ENCODE measurements around the gene TTC5.

The TTC5 gene

DNA sequence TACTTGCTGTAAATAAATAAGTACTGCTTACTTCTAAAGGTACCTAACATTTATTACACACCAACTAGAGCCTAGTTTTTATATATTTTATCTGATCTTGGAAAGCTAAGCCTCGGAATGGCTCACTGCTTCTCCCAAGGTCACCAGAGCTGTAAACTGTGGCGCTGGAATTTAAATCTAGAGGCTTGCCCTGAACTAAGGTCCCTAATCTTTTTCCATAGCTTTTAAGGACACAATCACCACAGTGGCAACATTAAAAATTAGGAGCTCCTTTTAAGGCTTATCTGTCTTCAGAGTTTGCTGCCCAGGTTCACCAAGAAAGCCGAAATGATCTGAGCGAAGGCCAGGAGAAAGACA lies 26.7 kb upstream of the TTC5 start:
- TF ChIP-seq, protein P1, sequence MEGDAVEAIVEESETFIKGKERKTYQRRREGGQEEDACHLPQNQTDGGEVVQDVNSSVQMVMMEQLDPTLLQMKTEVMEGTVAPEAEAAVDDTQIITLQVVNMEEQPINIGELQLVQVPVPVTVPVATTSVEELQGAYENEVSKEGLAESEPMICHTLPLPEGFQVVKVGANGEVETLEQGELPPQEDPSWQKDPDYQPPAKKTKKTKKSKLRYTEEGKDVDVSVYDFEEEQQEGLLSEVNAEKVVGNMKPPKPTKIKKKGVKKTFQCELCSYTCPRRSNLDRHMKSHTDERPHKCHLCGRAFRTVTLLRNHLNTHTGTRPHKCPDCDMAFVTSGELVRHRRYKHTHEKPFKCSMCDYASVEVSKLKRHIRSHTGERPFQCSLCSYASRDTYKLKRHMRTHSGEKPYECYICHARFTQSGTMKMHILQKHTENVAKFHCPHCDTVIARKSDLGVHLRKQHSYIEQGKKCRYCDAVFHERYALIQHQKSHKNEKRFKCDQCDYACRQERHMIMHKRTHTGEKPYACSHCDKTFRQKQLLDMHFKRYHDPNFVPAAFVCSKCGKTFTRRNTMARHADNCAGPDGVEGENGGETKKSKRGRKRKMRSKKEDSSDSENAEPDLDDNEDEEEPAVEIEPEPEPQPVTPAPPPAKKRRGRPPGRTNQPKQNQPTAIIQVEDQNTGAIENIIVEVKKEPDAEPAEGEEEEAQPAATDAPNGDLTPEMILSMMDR (IDR thresholded peaks at IDR 0.05; ENCODE audit: control insufficient read depth, insufficient read depth, low read depth, low read length, missing control alignments) = no peak
- H3K4me3 ChIP-seq (ENCODE audit: control insufficient read depth, low read depth, low read length) = peak overlapping the region; percentile 67
- no peak for DNase-seq (ENCODE audit: low read depth)

DNA sequence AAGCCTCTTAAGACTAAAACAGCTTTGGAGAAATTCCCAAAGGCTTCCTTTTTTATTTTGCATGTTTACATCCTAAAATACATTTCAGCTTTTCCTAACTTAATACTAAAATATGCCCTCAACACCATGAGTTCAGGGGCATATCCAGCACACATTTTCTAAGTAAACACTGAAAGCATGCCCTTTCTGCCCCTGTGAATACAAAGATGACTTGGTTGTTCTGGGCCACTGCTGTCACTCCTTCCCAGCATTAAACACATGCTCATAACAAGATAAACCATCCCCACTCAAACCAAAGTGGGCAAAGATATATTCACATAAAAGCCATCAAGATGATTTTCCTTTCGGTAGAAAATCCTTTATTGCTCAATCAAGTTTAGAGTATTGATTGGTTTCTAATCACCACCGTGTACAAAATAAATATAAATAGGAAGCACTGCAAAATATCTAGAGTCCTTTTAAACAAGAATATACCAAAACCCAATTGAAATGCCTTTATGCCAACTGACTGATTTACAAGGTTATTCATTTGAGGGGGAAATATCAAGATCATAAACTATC lies 25.4 kb upstream of the TTC5 start:
- TF ChIP-seq, protein P1 (IDR thresholded peaks at IDR 0.05; ENCODE audit: control insufficient read depth, insufficient read depth, low read depth, low read length, missing control alignments) = no peak
- no peak for DNase-seq (ENCODE audit: low read depth)
- H3K4me3 ChIP-seq (ENCODE audit: control insufficient read depth, low read depth, low read length) = no peak overlapping the region

DNA sequence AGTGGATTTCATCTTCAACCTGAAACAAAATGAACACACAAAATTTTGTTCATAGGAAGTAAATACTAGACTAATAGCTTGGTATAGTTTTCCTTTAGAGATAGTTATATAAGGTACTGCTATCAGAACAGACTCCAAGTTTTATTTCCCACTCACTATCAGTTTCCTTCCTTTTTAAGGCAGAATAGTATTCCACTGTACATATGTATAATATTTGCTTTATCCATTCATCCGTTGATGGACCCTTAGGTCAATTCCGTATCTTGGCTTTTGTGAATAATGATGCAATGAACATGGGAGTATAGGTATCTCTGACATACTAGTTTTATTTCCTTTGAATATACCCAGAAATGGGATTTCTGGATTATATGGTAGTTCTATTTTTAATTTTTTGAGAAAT lies 23.6 kb upstream of the TTC5 start:
- TF ChIP-seq, protein P1 (IDR thresholded peaks at IDR 0.05; ENCODE audit: control insufficient read depth, insufficient read depth, low read depth, low read length, missing control alignments) = no peak
- no peak overlapping the region for H3K4me3 ChIP-seq (ENCODE audit: control insufficient read depth, low read depth, low read length)
- no peak for DNase-seq (ENCODE audit: low read depth)

DNA sequence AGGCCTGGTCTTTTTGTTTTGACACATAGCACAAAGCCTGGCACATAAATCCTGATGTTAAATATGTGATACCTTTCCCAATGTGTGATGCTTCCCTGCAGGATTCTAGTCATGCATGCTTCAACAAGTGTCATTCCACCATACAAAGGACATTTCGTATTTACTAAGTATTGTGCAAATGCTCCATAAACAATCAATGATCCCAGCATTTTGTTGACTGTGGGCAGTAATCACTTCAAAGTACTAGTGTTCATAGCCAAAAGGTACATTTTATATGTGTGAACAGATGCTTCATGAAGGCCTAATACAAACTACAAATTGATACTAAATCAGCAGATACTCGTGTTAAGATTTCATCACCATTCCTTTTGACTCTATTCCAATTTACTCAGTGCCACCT lies 23.0 kb upstream of the TTC5 start:
- H3K4me3 ChIP-seq (ENCODE audit: control insufficient read depth, low read depth, low read length) = no peak overlapping the region
- TF ChIP-seq, protein P1 (IDR thresholded peaks at IDR 0.05; ENCODE audit: control insufficient read depth, insufficient read depth, low read depth, low read length, missing control alignments) = no peak
- DNase-seq (ENCODE audit: low read depth) = no peak

DNA sequence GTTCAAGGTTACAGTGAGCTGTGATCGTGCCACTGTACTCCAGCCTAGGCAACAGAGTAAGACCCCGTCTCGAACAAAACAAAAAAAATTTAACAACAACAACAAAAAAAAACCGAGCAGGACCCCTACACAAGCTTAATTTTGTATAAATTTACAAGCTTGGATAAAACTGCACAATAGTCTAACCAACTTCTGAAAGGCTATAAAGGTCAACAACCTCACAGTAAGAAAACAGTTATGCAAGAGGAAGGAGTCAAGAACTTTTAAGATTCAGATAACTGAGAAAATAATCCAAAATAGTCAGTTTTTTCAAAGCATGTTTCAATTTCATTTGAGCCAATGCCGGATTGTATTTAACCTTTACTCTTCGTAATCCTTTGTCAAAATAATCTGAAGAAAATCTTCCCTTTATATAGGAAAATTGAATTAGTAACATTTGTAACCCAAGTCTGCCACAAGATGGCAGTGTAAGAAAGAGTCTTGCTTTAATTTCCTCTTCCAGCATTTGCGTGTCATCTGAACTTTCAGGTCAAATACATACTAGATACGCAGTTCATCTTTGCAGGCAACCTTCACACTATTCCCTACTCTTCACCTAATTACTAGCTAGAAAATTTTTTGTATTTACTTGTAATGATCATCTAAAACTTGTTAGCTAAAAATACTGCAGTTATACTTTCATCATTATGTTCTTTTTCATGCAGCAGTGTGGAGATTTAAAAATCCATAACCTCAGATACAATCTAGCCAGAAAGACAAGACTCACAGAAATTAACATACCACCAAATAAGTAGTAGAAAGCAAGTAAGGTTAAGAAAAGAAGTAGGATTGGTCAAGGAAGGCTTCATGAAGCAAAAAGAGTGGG lies 21.5 kb upstream of the TTC5 start:
- TF ChIP-seq, protein P1 (IDR thresholded peaks at IDR 0.05; ENCODE audit: control insufficient read depth, insufficient read depth, low read depth, low read length, missing control alignments) = peak; percentile 60
- no peak overlapping the region for H3K4me3 ChIP-seq (ENCODE audit: control insufficient read depth, low read depth, low read length)
- peak; percentile 33 for DNase-seq (ENCODE audit: low read depth)

DNA sequence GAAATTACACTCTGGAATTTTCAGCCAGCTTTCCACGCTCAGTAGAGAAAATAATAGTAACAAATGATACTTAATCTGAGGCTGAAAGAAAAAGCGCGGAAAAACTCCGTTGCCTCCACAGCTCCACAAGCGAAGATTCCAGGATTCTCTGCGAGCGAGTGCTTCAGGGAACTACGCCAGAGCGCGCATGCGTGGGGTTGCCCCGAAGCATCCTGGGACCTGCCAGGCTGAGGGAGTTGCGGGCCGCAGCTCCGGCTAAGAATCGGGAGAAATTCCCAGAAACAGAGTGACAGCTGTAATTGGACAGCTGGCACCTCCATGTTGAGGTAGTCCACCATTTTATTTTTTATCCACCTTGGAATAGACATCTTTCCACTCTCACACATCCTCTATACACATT lies 12.0 kb upstream of the TTC5 start:
- H3K4me3 ChIP-seq (ENCODE audit: control insufficient read depth, low read depth, low read length) = no peak overlapping the region
- TF ChIP-seq, protein P1 (IDR thresholded peaks at IDR 0.05; ENCODE audit: control insufficient read depth, insufficient read depth, low read depth, low read length, missing control alignments) = no peak
- DNase-seq (ENCODE audit: low read depth) = no peak
